Activated CD8-positive, alpha-beta T cell treated with anti-CD3 and anti-CD28 coated beads, Interleukin-2, amount 10 ng/mL, durations not matched to agents 7 days and 5 days (primary cell): ENCODE measurements around the gene TGFBRAP1. TPM values are rescaled to one million over a fixed set of nuclear protein-coding genes. Genes with fewer than 3 reads are reported as not detected.

Source experiments
- ATAC-seq: fragments of 150-1000 bp; cut with Tn5 transposase; one replicate; pipeline ENCODE4 v1.10.0; 2021; ENCODE audit warnings: moderate library complexity
- CTCF ChIA-PET: fragments of 350-600 bp; sonication (Branson Sonifier 250); formaldehyde crosslinking; loops from one replicate; lab custom pipeline; 2021; ENCODE audit warnings: antibody characterized with exemption; lab: Charles Lee
- POLR2A ChIA-PET: fragments of 350-600 bp; sonication (Branson Sonifier 250); formaldehyde crosslinking; loops from one replicate; lab custom pipeline; 2021; ENCODE audit warnings: antibody characterized with exemption; lab: Charles Lee
- DNase-seq: peaks from one replicate; pipeline ENCODE4 v3.0.0-alpha.2; 2020
- H3K27ac Mint-ChIP-seq: one replicate; pipeline ENCODE4 v1.8.0; 2021; ENCODE audit warnings: mild to moderate bottlenecking, mixed read lengths
- H3K27me3 Mint-ChIP-seq: one replicate; pipeline ENCODE4 v1.8.0; 2021; ENCODE audit warnings: low read depth, mixed read lengths
- H3K36me3 Mint-ChIP-seq: one replicate; pipeline ENCODE4 v1.8.0; 2021; ENCODE audit warnings: low read depth, mixed read lengths
- H3K4me1 Mint-ChIP-seq: one replicate; pipeline ENCODE4 v1.8.0; 2021; ENCODE audit warnings: low read depth, mixed read lengths
- H3K4me3 Mint-ChIP-seq: one replicate; pipeline ENCODE4 v1.8.0; 2021; ENCODE audit warnings: mild to moderate bottlenecking, mixed read lengths
- H3K9me3 Mint-ChIP-seq: one replicate; pipeline ENCODE4 v1.8.0; 2022; ENCODE audit warnings: mixed read lengths; ENCODE audit not compliant: insufficient read depth
- total RNA-seq, 2 experiments: library from RNA; stranded (reverse); gene quantifications; one replicate each; pipeline ENCODE4 v1.2.3, GENCODE V29; 2021

The TGFBRAP1 gene
- total RNA-seq, 2 experiments from 2014 or later: 16.4 to 16.6 TPM

- CTCF ChIA-PET: no interaction called here
- Mint-ChIP-seq H3K9me3 (no peaks in the 10 kb centered on the region), H3K27me3 (peaks cover 6% of the 10 kb centered on the region), H3K27ac (no peak overlapping the region), H3K4me3 (no peak overlapping the region), H3K4me1 (no peaks in the 10 kb centered on the region), H3K36me3 (no peaks in the 10 kb centered on the region)
- POLR2A ChIA-PET: no interaction called here
- ATAC-seq (no peak), DNase-seq (no peak)
Measured at GRCh38 chr2:105224444-105224843, 105.1 kb downstream of the TGFBRAP1 start.

- ATAC-seq (no peak), DNase-seq (no peak)
- Mint-ChIP-seq H3K4me1 (no peaks in the 10 kb centered on the region), H3K27ac (no peak overlapping the region), H3K36me3 (no peaks in the 10 kb centered on the region), H3K4me3 (no peak overlapping the region), H3K27me3 (peaks cover 3% of the 10 kb centered on the region), H3K9me3 (no peaks in the 10 kb centered on the region)
- POLR2A ChIA-PET: interaction anchor here (0.6 kb wide), 1 partner anchor 810 kb away, joined by 4 read pairs; no protein-coding TSS in a partner anchor
- CTCF ChIA-PET: no interaction called here
Measured at GRCh38 chr2:105220604-105221003, 108.9 kb downstream of the TGFBRAP1 start.

GRCh38 chr2:105215586-105216192 is 113.8 kb downstream of the TGFBRAP1 start:
- ChIA-PET CTCF (no interaction called here), POLR2A (no interaction called here)
- Mint-ChIP-seq H3K27ac (no peak overlapping the region), H3K4me3 (no peak overlapping the region), H3K9me3 (no peaks in the 10 kb centered on the region), H3K4me1 (peaks cover 4% of the 10 kb centered on the region), H3K36me3 (no peaks in the 10 kb centered on the region), H3K27me3 (no peaks in the 10 kb centered on the region)
- ATAC-seq: no peak
- DNase-seq: no peak

Other genes with a start within 250 kb of the TGFBRAP1 start
- gene GPR45, start 88.0 kb downstream of the TGFBRAP1 start, total RNA-seq: not detected
- 10 to 100 TPM; 19.6 to 19.8 TPM for gene C2orf49, start 7.8 kb upstream of the TGFBRAP1 start, total RNA-seq
- gene FHL2, start 69.3 kb upstream of the TGFBRAP1 start, total RNA-seq: 1 to 10 TPM; 1.9 to 2.2 TPM